Immature natural killer cell (primary cell): ENCODE measurements around the gene USP17L10. TPM values are rescaled to one million over a fixed set of nuclear protein-coding genes. Genes with fewer than 3 reads are reported as not detected.
"Not testable (repeated sequence)": the region's sequence is repeated elsewhere in the genome, so short reads cannot be mapped to it uniquely, and the experiment has no call there.

Source experiments
- DNase-seq, 3 donors: peaks; one replicate each; pipeline ENCODE4 v3.0.0; 2022; ENCODE audit warnings: mixed read lengths in 1 of 3
- H3K27ac Mint-ChIP-seq, 6 donors: one replicate each; pipeline ENCODE4 v1.8.0; 2020; ENCODE audit warnings: mixed read lengths in 6 of 6, mild to moderate bottlenecking in 5 of 6, inconsistent platforms in 4 of 6, moderate library complexity in 3 of 6
- H3K27me3 Mint-ChIP-seq, 3 donors: one replicate each; pipeline ENCODE4 v1.8.0; 2020 to 2021; ENCODE audit warnings: low read depth in 3 of 3, mild to moderate bottlenecking in 3 of 3, mixed read lengths in 3 of 3, moderate library complexity in 3 of 3, inconsistent platforms in 1 of 3
- H3K36me3 Mint-ChIP-seq, 3 donors: one replicate each; pipeline ENCODE4 v1.8.0; 2020; ENCODE audit warnings: mixed read lengths in 3 of 3, inconsistent platforms in 2 of 3, mild to moderate bottlenecking in 2 of 3
- H3K4me1 Mint-ChIP-seq, 2 donors: one replicate each; pipeline ENCODE4 v1.8.0; 2020; ENCODE audit warnings: inconsistent platforms in 2 of 2, mild to moderate bottlenecking in 2 of 2, mixed read lengths in 2 of 2, moderate library complexity in 1 of 2
- H3K4me3 Mint-ChIP-seq, 5 donors: one replicate each; pipeline ENCODE4 v1.8.0; 2020; ENCODE audit warnings: mild to moderate bottlenecking in 5 of 5, mixed read lengths in 5 of 5, inconsistent platforms in 3 of 5, moderate library complexity in 3 of 5
- H3K9me3 Mint-ChIP-seq, 6 donors: one replicate each; pipeline ENCODE4 v1.8.0; 2020; ENCODE audit warnings: mild to moderate bottlenecking in 6 of 6, mixed read lengths in 6 of 6, inconsistent platforms in 4 of 6, moderate library complexity in 3 of 6
- polyA plus RNA-seq, 3 donors: library from polyadenylated mRNA; unstranded; fragments of 300-500 nt; fragmentation: Illumina TruSeq; gene quantifications; one replicate each; pipeline ENCODE4 v1.2.3, GENCODE V29; 2021

The USP17L10 gene
- polyA plus RNA-seq, result not detected

GRCh38 chr4:9210357-9210756 is at the start of gene USP17L10:
USP17L10 (plus strand) TSS chr4:9210657; CDS start chr4:9210657, 0 bp downstream.
- H3K27me3 Mint-ChIP-seq, H3K4me1 Mint-ChIP-seq, H3K27ac Mint-ChIP-seq, H3K9me3 Mint-ChIP-seq, H3K36me3 Mint-ChIP-seq, H3K4me3 Mint-ChIP-seq, DNase-seq: not testable (repeated sequence)

GRCh38 chr4:9165990-9166389 is 44.5 kb upstream of the USP17L10 start:
- not testable (repeated sequence) for H3K4me3 Mint-ChIP-seq, H3K9me3 Mint-ChIP-seq, DNase-seq, H3K36me3 Mint-ChIP-seq, H3K4me1 Mint-ChIP-seq, H3K27ac Mint-ChIP-seq, H3K27me3 Mint-ChIP-seq

GRCh38 chr4:9169791-9170459 is 40.5 kb upstream of the USP17L10 start, which contains the start of gene FAM90A26:
FAM90A26 (plus strand) TSS chr4:9170409; CDS start chr4:9173173, 2,764 bp downstream.
- H3K4me1 Mint-ChIP-seq, H3K9me3 Mint-ChIP-seq, H3K27ac Mint-ChIP-seq, H3K4me3 Mint-ChIP-seq, DNase-seq, H3K27me3 Mint-ChIP-seq, H3K36me3 Mint-ChIP-seq: not testable (repeated sequence)

- not testable (repeated sequence) for H3K27ac Mint-ChIP-seq, DNase-seq
Measured at GRCh38 chr4:9214701-9215100, 4.2 kb downstream of the USP17L10 start.

GRCh38 chr4:9215105-9215504 is 4.6 kb downstream of the USP17L10 start, which contains the start of gene USP17L11:
USP17L11 (plus strand) TSS chr4:9215405; CDS start chr4:9215405, 0 bp downstream.
- not testable (repeated sequence) for DNase-seq, H3K9me3 Mint-ChIP-seq, H3K4me1 Mint-ChIP-seq, H3K4me3 Mint-ChIP-seq, H3K27me3 Mint-ChIP-seq, H3K36me3 Mint-ChIP-seq, H3K27ac Mint-ChIP-seq

More at GRCh38 chr4:9214701-9215100, 4.2 kb downstream of the USP17L10 start:
- not testable (repeated sequence) for H3K4me1 Mint-ChIP-seq, H3K4me3 Mint-ChIP-seq, H3K36me3 Mint-ChIP-seq, H3K27me3 Mint-ChIP-seq, H3K9me3 Mint-ChIP-seq

- not testable (repeated sequence) for H3K4me1 Mint-ChIP-seq, H3K27me3 Mint-ChIP-seq, H3K27ac Mint-ChIP-seq
Measured at GRCh38 chr4:9219852-9220251, 9.4 kb downstream of the USP17L10 start, which contains the start of gene USP17L12. USP17L12 (plus strand) TSS chr4:9220152; CDS start chr4:9220152, 0 bp downstream.

GRCh38 chr4:9224596-9224995 is 14.1 kb downstream of the USP17L10 start, which contains the start of gene USP17L13:
USP17L13 (plus strand) TSS chr4:9224896; CDS start chr4:9224896, 0 bp downstream.
- H3K4me3 Mint-ChIP-seq, H3K36me3 Mint-ChIP-seq, H3K9me3 Mint-ChIP-seq, H3K4me1 Mint-ChIP-seq, DNase-seq, H3K27me3 Mint-ChIP-seq, H3K27ac Mint-ChIP-seq: not testable (repeated sequence)

More at GRCh38 chr4:9219852-9220251, 9.4 kb downstream of the USP17L10 start, which contains the start of gene USP17L12:
- not testable (repeated sequence) for H3K9me3 Mint-ChIP-seq, H3K36me3 Mint-ChIP-seq, DNase-seq, H3K4me3 Mint-ChIP-seq

- not testable (repeated sequence) for H3K27ac Mint-ChIP-seq, H3K4me1 Mint-ChIP-seq, H3K4me3 Mint-ChIP-seq, H3K36me3 Mint-ChIP-seq, H3K27me3 Mint-ChIP-seq, H3K9me3 Mint-ChIP-seq, DNase-seq
Measured at GRCh38 chr4:9230249-9230648, 19.8 kb downstream of the USP17L10 start.

GRCh38 chr4:9234085-9234484 is 23.6 kb downstream of the USP17L10 start, which contains the start of gene USP17L15:
USP17L15 (plus strand) TSS chr4:9234385; CDS start chr4:9234385, 0 bp downstream.
- H3K4me3 Mint-ChIP-seq, H3K36me3 Mint-ChIP-seq, H3K9me3 Mint-ChIP-seq, DNase-seq, H3K27me3 Mint-ChIP-seq, H3K27ac Mint-ChIP-seq, H3K4me1 Mint-ChIP-seq: not testable (repeated sequence)

- H3K9me3 Mint-ChIP-seq, H3K27ac Mint-ChIP-seq, DNase-seq, H3K27me3 Mint-ChIP-seq, H3K4me1 Mint-ChIP-seq, H3K4me3 Mint-ChIP-seq, H3K36me3 Mint-ChIP-seq: not testable (repeated sequence)
Measured at GRCh38 chr4:9238461-9238860, 28.0 kb downstream of the USP17L10 start.

- H3K36me3 Mint-ChIP-seq, H3K9me3 Mint-ChIP-seq, H3K4me1 Mint-ChIP-seq, H3K4me3 Mint-ChIP-seq, H3K27me3 Mint-ChIP-seq, H3K27ac Mint-ChIP-seq, DNase-seq: not testable (repeated sequence)
Measured at GRCh38 chr4:9243579-9243978, 33.1 kb downstream of the USP17L10 start, which contains the start of gene USP17L17. USP17L17 (plus strand) TSS chr4:9243879; CDS start chr4:9243879, 0 bp downstream.

GRCh38 chr4:9247953-9248680 is 37.7 kb downstream of the USP17L10 start, which contains the start of gene USP17L18:
USP17L18 (plus strand) TSS chr4:9248630; CDS start chr4:9248630, 0 bp downstream.
- H3K9me3 Mint-ChIP-seq, DNase-seq, H3K4me3 Mint-ChIP-seq, H3K27ac Mint-ChIP-seq, H3K36me3 Mint-ChIP-seq, H3K27me3 Mint-ChIP-seq, H3K4me1 Mint-ChIP-seq: not testable (repeated sequence)

- not testable (repeated sequence) for H3K9me3 Mint-ChIP-seq, H3K27me3 Mint-ChIP-seq, H3K4me1 Mint-ChIP-seq, H3K36me3 Mint-ChIP-seq, DNase-seq, H3K4me3 Mint-ChIP-seq, H3K27ac Mint-ChIP-seq
Measured at GRCh38 chr4:9253078-9253477, 42.6 kb downstream of the USP17L10 start, which contains the start of gene USP17L19. USP17L19 (plus strand) TSS chr4:9253378; CDS start chr4:9253378, 0 bp downstream.

GRCh38 chr4:9257824-9258223 is 47.4 kb downstream of the USP17L10 start, which contains the start of gene USP17L20:
USP17L20 (plus strand) TSS chr4:9258124; CDS start chr4:9258124, 0 bp downstream.
- not testable (repeated sequence) for H3K36me3 Mint-ChIP-seq, H3K27me3 Mint-ChIP-seq, H3K4me1 Mint-ChIP-seq, H3K9me3 Mint-ChIP-seq, H3K4me3 Mint-ChIP-seq, DNase-seq, H3K27ac Mint-ChIP-seq
